ENCODE measurements around the gene NFASC.

The NFASC gene

DNA sequence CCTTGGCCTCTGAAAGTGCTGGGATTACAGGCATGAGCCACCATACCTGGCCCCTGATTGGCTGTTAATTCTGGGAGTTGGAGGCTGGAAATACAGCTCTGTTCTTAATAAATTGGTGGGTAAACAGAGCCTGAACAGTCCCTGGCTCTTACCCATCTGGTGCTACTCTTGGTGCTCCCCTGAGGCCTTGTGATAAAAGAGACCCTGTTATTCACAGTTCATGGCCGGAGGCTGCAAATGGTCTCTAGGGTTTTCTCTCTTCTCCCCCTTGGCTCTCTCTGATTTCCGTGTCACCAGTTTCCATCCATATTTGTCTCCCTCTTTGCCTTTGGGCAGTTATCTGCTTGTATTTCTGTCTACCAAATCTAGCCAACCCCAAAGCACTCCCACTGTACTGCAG, 17.2 kb downstream of the NFASC start:
- DNase-seq (ENCODE audit: low spot score) = no peak
- no peak for FAIRE-seq

DNA sequence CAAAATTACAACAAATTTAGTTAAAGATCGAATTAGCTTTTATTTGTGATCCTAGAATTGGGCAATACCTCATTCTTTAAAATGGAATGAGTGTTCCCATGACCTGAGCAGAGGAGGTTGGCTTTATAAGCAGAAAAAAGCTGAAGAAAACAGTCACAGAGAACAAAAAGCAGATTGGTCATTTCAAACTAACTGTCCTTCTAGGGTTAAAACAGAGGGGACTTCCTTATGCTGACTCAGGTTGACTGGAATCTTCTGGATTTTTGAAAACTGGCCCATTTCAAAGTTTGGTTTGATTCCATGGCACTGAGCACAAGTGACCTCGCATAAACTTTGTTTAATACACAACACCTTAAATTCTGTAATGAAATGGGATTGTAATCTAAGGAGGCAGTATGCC, 17.6 kb downstream of the NFASC start:
- DNase-seq (ENCODE audit: low spot score) (no peak), FAIRE-seq (no peak)

DNA sequence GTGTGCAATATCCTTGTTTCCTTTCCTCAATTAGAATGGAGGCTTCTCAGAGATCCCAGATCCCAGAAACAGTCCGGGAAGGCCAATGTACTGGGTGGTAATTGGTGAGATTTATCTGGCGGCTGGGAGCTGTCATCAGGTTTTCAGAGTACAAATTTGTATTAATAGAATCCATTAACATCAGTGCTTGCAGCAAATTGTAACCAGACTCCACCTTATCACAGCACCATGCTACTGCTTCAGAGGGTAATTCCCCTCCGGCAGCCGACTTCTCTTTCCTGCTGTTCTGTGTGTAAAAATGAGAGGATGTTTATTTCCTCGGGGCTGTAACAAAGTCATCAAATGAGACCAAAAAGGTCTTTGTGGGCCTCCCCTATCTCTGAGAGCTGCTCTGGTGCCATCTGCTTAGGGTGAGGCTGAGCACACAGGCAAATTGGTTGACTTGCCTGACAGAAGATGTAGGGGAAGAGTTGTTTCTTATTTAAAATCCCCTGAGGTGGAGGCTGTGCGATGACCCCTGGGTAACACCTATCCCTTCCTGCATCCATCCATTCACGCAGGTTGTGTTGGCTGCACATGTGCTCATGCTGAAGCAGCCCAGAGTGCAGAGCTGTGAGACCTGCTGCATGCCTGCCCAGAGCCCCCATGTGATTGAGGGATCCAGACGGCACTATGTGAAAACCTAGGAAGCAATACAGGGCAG, 19.2 kb downstream of the NFASC start:
- DNase-seq (ENCODE audit: low spot score) (no peak), FAIRE-seq (no peak)

DNA sequence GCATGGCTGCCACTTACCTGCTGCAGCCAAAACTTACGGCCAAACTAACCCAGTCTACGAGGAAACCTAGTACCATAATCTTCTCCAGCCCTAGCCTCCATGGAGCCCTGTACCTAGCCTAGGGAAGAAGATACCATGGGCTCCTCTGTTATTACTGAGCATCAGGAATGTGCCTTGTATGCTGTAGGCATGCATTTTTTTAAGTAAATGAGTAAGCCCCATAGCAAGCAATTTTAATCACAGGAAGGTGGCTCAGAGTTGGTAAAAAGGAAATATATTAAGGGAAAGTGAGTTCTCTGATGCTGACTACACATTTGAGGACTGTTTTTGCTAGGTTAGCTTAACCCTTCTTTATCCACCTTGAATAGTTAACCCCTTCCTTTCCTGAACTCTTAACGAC, 21.2 kb downstream of the NFASC start:
- FAIRE-seq (no peak), DNase-seq (ENCODE audit: low spot score) (no peak)

DNA sequence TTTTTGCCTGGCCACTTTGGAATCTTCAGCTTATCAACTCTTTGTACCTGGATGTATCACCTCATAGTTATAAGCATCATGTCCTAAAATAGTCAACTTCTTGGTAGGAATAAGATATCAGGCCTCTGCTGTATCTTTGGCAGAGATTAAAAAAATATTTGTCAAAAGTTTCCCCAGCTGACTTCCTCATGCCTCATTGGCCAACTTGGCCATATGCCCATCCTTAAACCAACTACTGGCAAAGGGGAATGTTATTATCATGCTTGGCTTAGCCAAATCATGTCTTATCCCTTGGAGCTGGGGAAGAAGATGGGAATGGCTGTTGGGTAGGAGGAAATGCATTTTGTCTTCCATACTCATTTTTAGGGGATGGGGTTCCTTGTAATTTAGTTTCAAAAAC, 23.4 kb downstream of the NFASC start:
- DNase-seq (ENCODE audit: low spot score) = no peak

DNA sequence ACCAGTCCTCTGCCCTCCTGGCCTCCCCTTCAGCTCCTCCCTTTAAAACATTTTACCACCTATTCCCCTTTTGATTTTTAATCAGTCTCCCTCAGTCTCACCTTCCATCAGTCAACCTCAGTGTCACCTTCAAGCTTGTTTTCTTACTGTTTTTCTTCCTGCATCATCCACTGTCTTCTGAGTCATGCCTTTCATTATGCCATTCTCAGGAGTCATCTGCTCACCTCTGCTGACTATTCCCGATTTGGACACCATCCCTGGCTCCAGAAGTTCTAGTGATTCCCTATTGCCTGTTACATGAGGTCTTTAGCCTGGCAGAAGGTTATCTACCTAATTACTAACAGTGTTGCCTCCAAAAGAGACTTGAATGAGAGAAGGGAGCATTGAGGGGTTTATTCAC, 23.9 kb downstream of the NFASC start:
- DNase-seq (ENCODE audit: low spot score) = no peak
- FAIRE-seq = no peak

More for the DNA sequence above, 23.4 kb downstream of the NFASC start:
- no peak for FAIRE-seq

DNA sequence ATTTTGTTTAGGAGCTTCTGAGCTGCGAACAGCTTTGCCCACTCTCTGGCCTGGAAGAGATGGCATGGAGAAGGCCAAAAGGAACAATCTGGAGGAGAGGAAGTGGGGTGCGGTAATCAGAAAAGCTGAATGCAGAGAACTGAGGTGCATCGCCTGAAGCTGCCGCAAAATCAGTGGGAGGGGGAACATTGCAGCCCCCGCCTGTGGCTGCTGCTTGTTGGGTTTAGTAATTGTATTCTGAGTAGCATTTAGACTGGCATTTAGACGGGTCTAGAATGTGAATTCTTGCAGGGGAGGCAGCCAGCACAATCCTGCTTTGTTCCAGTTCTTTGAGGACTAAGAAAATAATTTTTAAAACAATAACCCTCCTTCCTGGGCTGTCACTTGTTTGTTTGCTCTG, 25.4 kb downstream of the NFASC start:
- FAIRE-seq = no peak
- DNase-seq (ENCODE audit: low spot score) = no peak

DNA sequence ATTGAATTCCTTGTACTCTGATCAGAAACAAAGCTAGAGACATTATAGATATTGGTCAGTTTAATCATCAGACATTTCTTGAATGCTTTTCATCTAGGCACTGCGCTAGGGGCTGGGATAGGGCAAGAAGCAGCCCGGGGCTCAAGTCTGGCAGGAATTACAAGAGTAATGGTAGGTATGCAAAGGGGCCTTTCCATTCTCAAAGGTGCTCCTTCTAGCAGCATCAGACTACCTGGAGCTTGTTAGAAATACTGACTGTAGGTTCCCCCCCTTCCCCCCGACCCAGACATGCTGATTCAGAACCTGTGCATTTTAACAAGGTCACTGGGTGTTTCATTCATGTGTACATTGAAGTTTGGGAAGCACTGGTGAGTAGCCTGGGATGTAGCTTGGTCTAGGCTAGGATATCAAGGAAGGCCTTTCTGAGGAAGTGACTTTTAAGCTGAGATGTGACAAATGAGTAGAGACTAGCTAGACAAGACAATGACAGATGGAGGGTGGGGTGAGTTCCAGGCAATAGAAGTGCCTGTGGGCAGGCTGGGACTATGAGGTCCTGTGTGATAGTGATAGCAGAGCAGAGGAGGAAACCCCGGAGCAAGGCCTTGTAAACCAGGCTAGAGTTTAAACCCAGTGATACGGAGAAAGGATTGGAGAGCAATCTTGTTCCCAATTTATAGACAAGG, 26.3 kb downstream of the NFASC start:
- DNase-seq (ENCODE audit: low spot score) = no peak
- FAIRE-seq = no peak

DNA sequence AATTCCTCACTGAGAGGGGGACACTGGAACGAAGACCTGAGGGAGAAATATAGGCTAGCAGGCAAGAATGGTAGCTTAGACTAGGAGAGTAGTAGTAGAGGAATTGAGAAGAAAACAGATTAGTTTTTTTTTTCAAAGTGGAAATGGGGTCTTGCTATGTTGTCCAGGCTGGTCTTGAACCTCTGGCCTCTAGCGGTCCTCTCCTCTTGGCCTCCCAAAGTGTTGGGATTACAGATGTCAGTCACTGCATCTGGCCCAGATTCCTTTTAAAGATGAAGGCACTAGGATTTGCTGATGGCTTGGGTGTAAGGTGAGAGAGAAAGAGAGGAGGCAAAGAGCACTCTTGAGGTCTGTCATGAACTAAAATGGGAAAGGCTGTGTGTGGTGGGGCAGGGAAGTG, 30.1 kb downstream of the NFASC start:
- DNase-seq (ENCODE audit: low spot score) (no peak), FAIRE-seq (no peak)

DNA sequence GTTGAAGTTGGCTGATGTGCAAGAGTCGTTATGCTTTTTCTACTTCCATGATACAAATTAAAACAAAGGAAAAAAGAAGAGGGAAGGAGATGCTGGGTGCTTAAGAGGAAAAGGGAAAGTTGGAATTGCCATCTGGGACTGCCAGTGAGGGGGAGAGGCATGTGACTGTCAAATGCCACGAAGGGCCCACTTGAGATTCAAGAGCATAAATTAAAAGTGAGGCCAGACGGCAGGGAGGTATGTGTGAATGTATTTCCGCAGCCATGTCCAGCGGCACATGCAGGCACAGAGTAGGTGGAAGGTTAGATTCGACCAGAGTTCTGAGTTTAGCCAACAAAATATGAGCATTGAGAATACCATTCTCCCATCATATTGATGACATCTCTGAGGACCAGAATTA, 32.0 kb downstream of the NFASC start:
- DNase-seq (ENCODE audit: low spot score) (no peak), FAIRE-seq (no peak)

DNA sequence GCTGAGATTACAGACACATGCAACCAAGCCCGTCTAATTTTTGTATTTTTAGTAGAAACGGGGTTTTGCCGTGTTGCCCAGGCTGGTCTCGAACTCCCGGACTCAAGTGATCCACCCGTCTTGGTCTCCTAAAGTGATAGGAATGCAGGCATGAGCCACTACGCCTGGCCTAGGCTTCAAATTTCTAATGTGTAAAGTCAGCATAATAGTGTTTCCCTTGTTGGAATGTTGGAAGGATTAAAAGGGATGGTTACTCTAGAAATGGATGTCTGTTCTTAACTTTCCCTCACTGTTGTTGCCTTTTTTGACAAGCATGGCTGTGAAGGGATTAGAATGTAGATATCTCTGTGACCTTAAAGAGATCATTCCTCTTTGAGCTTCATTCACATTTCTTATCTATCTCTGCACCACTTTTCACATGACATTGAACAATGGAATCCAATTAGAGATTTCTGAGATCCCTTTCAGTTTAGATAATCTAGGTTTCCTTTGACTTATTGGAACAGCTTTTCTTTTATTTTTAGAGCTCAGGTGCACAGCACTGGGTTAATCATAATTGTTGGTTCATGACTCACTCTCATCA, 33.7 kb downstream of the NFASC start:
- no peak for DNase-seq (ENCODE audit: low spot score)

DNA sequence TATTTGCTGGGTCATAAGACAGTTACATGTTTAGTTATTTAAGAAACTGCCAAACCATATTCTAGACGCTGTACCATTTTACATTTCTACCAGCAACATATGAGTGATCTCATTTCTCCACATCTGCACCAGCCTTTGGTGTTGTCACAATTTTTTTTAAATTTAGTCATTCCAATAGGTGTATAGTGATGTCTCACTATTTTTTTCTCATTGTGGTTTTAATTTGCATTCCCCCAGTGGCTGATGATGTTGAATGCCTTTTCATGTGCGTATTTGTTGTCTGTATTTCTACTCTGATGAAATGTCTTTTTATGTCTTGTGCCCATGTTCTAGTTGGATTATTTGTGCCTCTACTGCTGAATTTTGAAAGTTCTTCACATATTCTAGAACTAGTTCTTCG, 38.4 kb downstream of the NFASC start:
- FAIRE-seq (no peak), DNase-seq (ENCODE audit: low spot score) (no peak)

More for the DNA sequence above, 33.7 kb downstream of the NFASC start:
- FAIRE-seq = no peak

DNA sequence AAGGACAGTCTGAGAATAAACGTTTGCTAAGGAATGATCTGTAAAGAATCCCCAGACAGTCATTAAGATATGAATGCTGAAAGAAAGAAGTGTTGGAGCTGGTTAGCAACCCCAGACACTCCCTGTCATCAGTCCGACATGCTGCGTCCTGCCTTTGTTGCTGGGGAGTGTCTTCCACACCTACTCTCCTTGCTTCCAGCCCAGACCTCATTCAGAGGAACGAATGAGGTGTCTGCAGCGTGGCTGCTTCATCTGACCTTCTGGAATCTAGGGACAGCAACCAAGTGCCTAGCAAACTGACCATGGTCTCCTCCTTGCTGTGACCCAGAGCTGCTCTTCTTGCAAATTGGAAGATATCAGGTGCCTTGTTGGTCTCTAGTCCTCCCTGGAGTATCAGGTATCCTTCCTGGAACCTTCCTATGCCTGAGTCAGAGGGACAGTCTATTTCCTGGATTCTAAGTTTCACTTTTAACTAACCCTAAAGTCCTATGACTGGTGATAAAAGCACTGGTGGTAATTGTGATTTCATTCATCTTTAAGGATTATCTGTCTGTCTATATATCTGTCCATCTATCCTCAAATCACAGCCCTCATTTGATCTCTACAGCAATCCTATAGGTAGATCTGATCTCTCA, 45.3 kb downstream of the NFASC start:
- no peak for DNase-seq (ENCODE audit: low spot score)
- FAIRE-seq = no peak

DNA sequence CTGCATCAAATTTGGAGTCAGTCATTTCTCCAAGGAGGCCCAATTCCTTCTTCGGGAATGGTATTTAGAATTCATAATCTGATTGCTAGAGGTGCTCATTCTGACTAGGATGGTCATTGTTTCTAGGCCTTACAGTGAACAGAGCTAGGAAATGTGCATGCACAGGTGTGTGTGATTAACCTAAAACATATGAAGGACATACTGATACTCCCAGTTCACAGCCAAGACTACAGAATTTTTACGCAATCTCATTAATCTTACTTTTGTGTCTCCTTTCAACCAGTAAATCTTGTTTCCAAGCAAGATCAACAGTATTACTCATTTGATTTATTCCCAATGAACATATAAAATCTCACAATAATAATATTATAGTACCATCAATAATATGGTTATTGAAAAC, 47.1 kb downstream of the NFASC start:
- no peak for DNase-seq (ENCODE audit: low spot score)

DNA sequence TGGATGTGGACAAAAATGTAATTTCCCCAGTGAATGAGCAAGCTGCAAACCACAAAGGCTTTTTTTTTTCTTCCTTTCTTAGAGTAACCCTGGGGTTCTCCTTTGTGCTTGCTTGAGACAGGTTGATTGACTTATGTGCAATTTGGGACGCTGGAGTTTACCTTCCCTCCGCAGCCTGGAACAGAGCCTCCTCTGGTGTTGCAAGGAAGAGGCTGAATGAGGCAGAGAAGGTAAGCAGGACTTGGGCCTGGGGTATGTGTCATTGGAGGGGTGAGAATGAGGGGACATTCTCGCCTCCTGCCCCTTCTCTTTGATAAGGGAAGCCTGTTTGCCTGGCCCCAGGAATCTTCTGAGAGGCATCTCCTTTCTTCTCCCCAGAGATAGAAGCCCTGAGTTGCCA, 49.8 kb downstream of the NFASC start:
- FAIRE-seq (no peak), DNase-seq (ENCODE audit: low spot score) (no peak)

More for the DNA sequence above, 47.1 kb downstream of the NFASC start:
- no peak for FAIRE-seq

DNA sequence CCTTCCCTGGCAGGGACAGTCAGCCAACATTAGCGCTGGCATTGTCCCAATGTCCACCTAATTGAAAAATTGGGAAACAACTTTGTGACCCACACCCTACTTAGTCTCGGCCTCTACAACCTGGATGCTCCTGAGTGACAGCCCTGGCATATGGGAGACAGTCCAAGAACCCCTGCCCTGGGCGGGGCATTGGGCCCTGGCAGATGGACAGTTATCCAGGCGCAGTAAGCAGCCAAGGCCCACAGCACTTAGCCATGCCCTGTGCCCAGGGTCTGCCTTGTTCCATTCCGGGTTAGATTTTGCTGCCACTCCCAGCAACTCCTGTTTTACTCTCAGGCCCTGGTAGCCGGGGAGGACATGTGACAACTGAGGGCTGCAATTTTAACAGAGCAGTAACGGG, 50.3 kb downstream of the NFASC start:
- FAIRE-seq (no peak), DNase-seq (ENCODE audit: low spot score) (no peak)

DNA sequence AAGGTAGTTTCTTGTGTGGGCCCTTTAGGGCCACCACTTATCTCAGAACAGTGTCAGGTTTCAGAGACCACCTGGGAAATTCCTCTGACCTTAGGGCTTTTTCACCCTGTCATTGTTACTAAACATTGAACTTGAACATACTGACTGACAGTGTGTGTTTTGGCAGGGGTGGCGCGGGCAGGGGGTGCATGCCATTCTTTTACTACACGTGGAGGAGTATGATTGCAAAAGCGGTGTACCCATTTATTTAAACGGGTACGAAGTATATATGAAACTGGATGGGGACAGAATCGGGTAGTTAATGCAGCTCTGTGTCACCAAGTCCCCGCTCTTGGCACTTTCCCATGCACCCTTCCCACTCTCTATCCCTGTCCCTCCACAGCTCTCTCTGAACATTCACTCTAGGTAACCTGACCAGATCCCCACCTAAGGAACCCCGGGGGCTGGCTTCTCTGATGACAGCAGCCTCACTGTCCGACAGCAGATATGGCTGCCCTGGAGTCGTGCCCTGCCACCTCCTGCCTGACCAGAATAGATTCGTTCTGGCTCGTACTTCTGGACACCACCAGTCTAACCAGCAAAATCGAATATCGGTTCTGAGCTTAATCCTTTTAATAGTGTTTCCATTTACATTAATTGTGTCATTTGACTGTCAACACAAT, 51.3 kb downstream of the NFASC start:
- FAIRE-seq (no peak), DNase-seq (ENCODE audit: low spot score) (no peak)

DNA sequence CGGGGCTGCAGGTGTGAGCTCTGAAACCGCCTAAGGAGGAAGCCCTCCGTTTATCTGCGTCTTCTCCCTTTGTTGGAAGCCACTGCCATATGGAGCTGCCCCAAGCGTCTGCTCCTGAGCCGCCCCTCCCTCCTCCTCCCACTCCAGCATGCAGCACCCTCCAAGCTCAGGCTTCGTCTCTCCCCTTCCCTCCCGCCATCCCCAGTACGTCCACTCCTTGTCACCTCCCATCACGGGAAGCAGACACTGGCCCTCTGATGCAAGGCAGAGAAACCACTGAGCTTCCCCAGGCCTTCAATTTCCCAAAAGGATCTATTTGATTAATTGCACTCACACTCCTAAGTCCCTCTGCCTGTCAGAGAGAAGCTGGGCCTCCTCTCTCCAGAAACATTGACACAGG, 52.5 kb downstream of the NFASC start:
- no peak for FAIRE-seq

DNA sequence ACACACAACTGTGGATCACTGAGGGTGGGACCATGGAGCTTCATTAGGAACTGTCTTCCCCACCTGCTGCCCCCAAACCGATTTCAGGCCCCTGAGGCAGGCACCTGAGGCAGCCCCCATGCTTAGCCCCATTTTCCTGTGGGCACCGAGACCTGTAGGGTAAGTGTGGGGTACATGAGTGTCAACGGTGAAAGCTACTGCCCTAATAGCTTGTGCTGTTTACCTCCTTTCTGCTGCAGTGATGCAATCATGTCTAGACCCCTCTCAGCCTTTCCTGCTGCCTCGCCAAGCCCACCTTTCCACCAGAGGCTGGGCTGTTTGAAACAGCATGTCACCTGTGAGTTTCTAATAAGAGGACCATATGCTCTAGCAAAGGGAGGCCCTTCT, 53.0 kb downstream of the NFASC start:
- FAIRE-seq (no peak), DNase-seq (ENCODE audit: low spot score) (no peak)

More for the DNA sequence above, 52.5 kb downstream of the NFASC start:
- DNase-seq (ENCODE audit: low spot score) = no peak

DNA sequence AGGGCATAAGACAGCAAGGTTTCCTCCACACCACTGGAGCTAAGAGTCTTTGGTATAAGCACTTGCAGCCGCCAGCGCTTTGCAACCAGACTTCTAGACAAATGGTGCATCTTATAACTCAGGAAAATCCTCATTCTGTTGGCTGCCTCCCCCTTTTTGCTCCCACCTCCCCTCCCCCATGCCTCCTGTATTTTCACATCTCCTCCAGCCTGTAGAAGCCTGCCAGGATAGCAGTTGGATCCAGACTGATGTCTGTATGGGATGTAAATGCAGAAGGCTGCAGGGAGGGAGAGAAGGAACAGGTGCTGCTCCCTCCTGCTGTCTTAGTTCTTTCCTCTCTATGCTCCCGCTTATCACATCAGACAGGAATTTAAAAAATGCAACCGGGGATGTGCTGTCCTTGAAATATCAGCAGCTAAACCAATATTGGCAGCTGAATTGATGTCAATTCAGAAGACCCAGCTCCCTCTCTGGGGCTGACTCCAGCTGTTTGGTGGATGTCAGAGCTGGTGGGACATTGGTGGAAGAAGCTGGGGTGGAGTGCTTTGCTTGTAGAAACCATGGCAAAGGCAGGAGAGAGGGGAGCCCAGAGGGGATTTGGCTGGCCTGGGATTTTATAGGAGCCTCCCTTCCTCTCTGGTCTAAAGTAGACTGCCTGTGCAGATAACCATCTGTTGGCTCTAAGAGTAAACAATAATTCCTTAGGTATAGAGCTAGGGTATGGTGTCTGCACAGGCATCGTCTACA, 53.5 kb downstream of the NFASC start:
- no peak for FAIRE-seq

DNA sequence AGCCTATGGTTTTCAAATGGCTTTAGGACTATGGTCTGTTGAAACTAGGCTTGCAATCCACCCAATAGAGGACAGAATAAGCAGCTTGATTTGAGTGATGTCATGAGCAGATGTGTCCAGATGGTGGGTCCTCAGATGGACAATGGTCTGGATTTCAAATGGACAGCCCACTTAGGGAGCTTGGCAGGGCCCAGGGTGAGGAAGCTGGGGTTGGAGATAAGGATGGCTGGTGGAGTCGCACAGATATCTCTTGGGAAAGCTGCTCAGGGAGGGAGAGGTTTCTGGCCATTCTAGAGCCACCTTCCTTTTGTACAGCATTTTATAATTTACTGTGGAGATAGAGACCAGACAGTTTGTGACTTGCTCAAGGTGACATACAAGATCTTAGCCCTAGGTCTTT, 55.0 kb downstream of the NFASC start:
- DNase-seq (ENCODE audit: low spot score) (no peak), FAIRE-seq (no peak)

More for the DNA sequence above, 53.5 kb downstream of the NFASC start:
- peak; percentile 76 for DNase-seq (ENCODE audit: low spot score)

Data from urothelium cell line (cell line).